A673 (cell line): Measurements from ENCODE around the gene COG8. TPM values are rescaled to one million over a fixed set of nuclear protein-coding genes. Genes with fewer than 3 reads are reported as not detected.

Experiments used
- BruUV-seq: library from RNA; stranded (reverse); fragments of 400-500 nt; replicated peaks from 2 replicates; lab custom pipeline; 2021; lab: Mats Ljungman, UMichigan
- CTCF ChIA-PET: fragments of 300-600 bp; sonication (Branson Sonifier 250); formaldehyde crosslinking; loops from one replicate; lab custom pipeline; 2022; ENCODE audit warnings: antibody characterized with exemption; lab: Charles Lee
- POLR2A ChIA-PET: fragments of 300-600 bp; sonication (Branson Sonifier 250); formaldehyde crosslinking; loops from one replicate; lab custom pipeline; 2022; ENCODE audit warnings: antibody characterized with exemption; ENCODE audit not compliant: low non-redundant PET; lab: Charles Lee
- DNase-seq: peaks from one replicate; pipeline ENCODE4 v3.0.0-alpha.2; 2015; ENCODE audit warnings: low spot score
- H3K27ac ChIP-seq: fragments of 200-600 bp; sonication (generic); 2 replicates; pipeline ENCODE4 v1.5.1; 2016; ENCODE audit warnings: mixed run types, low read depth, mild to moderate bottlenecking, mixed read lengths, antibody characterized with exemption, low read length; ENCODE audit not compliant: poor library complexity, severe bottlenecking
- H3K27me3 ChIP-seq: fragments of 200-600 bp; sonication (generic); replicated peaks from 2 replicates; pipeline ENCODE4 v1.6.1; 2017; ENCODE audit warnings: mixed run types, low read depth, mild to moderate bottlenecking, mixed read lengths, antibody characterized with exemption, low read length; ENCODE audit not compliant: insufficient read depth, poor library complexity
- H3K36me3 ChIP-seq: fragments of 200-600 bp; sonication (generic); 2 replicates; pipeline ENCODE4 v1.6.1; 2016; ENCODE audit warnings: mixed run types, mild to moderate bottlenecking, mixed read lengths, antibody characterized with exemption, low read length; ENCODE audit not compliant: insufficient read depth, poor library complexity, severe bottlenecking
- H3K4me1 ChIP-seq: fragments of 200-600 bp; sonication (generic); 2 replicates; pipeline ENCODE4 v1.6.1; 2017; ENCODE audit warnings: mixed run types, mild to moderate bottlenecking, mixed read lengths, antibody characterized with exemption, low read length; ENCODE audit not compliant: insufficient read depth, poor library complexity, severe bottlenecking
- H3K4me3 ChIP-seq: fragments of 200-600 bp; sonication (generic); 2 replicates; pipeline ENCODE4 v1.5.1; 2016; ENCODE audit warnings: low read depth, mixed run types, mild to moderate bottlenecking, mixed read lengths, low read length; ENCODE audit not compliant: poor library complexity, severe bottlenecking
- H3K9me3 ChIP-seq: fragments of 200-600 bp; sonication (generic); 2 replicates; pipeline ENCODE4 v1.6.1; 2016; ENCODE audit warnings: mixed run types, low read depth, mild to moderate bottlenecking, mixed read lengths, antibody characterized with exemption, low read length; ENCODE audit not compliant: poor library complexity, severe bottlenecking
- CTCF ChIP-seq: fragments of 300-800, 200-600 bp; sonication (generic); conservative IDR thresholded peaks from 2 replicates; pipeline ENCODE4 v1.5.1; 2017; ENCODE audit warnings: low read depth, mild to moderate bottlenecking, antibody characterized with exemption, low read length, moderate library complexity, mixed read lengths
- EZH2 ChIP-seq: fragments of 200-600 bp; sonication (generic); IDR thresholded peaks from 2 replicates; pipeline ENCODE4 v1.6.1; 2017; ENCODE audit warnings: borderline replicate concordance, low read depth, mild to moderate bottlenecking, mixed read lengths, antibody characterized with exemption, low read length; ENCODE audit not compliant: poor library complexity, severe bottlenecking
- intact Hi-C: fragments of 100-400 bp; cut with micrococcal nuclease; formaldehyde crosslinking; loops from one replicate; pipeline ENCODE4 v1.10.0; 2022; ENCODE audit not compliant: unreplicated experiment
- total RNA-seq: library from RNA; stranded (reverse); gene quantifications from 2 replicates; pipeline ENCODE4 v1.2.3, GENCODE V29; 2021

The COG8 gene
- total RNA-seq, 1 experiment from 2014 or later, result 47.6 TPM

GRCh38 chr16:69285240-69285639, 54.1 kb downstream of the COG8 start:
- Histone ChIP-seq H3K4me1 (peaks cover 5% of the 10 kb centered on the region), H3K27me3 (no peaks in the 10 kb centered on the region), H3K36me3 (peaks cover 10% of the 10 kb centered on the region), H3K27ac (no peak overlapping the region), H3K9me3 (no peaks in the 10 kb centered on the region), H3K4me3 (no peak overlapping the region)
- BruUV-seq, result no TSS peak
- TF ChIP-seq EZH2 (no peak), CTCF (no peak)
- CTCF ChIA-PET, result interaction anchor here (2.0 kb wide), 1 partner anchor 135 kb away, joined by 8 read pairs; no protein-coding TSS in a partner anchor
- intact Hi-C loops, result loop anchor here (5.0 kb wide), 1 partner anchor 383 kb away; no protein-coding TSS in a partner anchor
- DNase-seq, result no peak
- POLR2A ChIA-PET, result no interaction called here

- TF ChIP-seq EZH2 (no peak), CTCF (no peak)
- POLR2A ChIA-PET, result no interaction called here
- CTCF ChIA-PET, result no interaction called here
- no TSS peak for BruUV-seq
- no peak overlapping the region for H3K27ac ChIP-seq
- peaks cover 5% of the 10 kb centered on the region for H3K4me1 ChIP-seq
- intact Hi-C loops, result no loop called here
- no peak for DNase-seq
- peaks cover 10% of the 10 kb centered on the region for H3K36me3 ChIP-seq
- no peak overlapping the region for H3K4me3 ChIP-seq
- no peaks in the 10 kb centered on the region for H3K9me3 ChIP-seq
- H3K27me3 ChIP-seq, result no peaks in the 10 kb centered on the region
Observed at GRCh38 chr16:69283851-69284250, 55.5 kb downstream of the COG8 start.

DNA sequence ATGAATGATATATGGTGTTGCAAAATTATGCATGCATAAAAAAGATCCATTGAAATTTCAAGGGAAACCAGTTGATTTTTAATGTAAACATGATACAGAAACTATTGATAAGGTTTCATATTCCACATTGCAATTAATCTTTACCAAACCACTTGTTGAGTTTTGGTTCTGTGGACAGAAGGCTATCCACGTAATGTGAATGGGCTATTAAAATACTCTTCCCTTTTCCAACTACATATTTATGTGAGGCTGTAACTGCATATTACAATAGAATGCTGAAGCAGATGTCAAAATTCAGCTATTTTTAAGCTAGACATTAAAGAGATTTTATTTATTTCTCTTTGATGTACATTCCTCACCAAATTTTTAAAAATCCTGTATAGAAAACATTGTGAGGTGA, 62.0 kb downstream of the COG8 start:
- Histone ChIP-seq H3K4me1 (peaks cover 29% of the 10 kb centered on the region), H3K27ac (peak overlapping the region; percentile 77), H3K9me3 (no peaks in the 10 kb centered on the region), H3K4me3 (no peak overlapping the region), H3K27me3 (no peaks in the 10 kb centered on the region), H3K36me3 (no peaks in the 10 kb centered on the region)
- DNase-seq, result no peak
- CTCF ChIA-PET, result no interaction called here
- intact Hi-C loops, result loop anchor here (5.0 kb wide), 1 partner anchor 90 kb away; the partner anchor contains the start of gene SNTB2
- TF ChIP-seq EZH2 (no peak), CTCF (no peak)
- no TSS peak for BruUV-seq
- POLR2A ChIA-PET, result no interaction called here

Other genes starting within 250 kb of the COG8 start
- 0.49 and 0.72 TPM in 2 replicates for gene HAS3, start 233.9 kb downstream of the COG8 start, total RNA-seq
- gene CHTF8, start 207.0 kb downstream of the COG8 start, total RNA-seq, result 113 and 121 TPM in 2 replicates
- 119 and 146 TPM in 2 replicates for gene UTP4, start 206.9 kb downstream of the COG8 start, total RNA-seq
- gene SNTB2, start 152.4 kb downstream of the COG8 start, total RNA-seq, result 49.3 and 49.4 TPM in 2 replicates
- 48.7 and 50.4 TPM in 2 replicates for gene VPS4A, start 28.2 kb downstream of the COG8 start, total RNA-seq
- gene PDF, start 9.0 kb downstream of the COG8 start, total RNA-seq, result 24.8 and 32.4 TPM in 2 replicates
- 55.1 and 66.4 TPM in 2 replicates for gene NIP7, start 208 bp upstream of the COG8 start, total RNA-seq
- gene TMED6, start 12.2 kb upstream of the COG8 start, total RNA-seq, result 1.8 TPM in 1 of 2 replicates, not detected in the other
- 42.8 and 46.1 TPM in 2 replicates for gene TERF2, start 46.4 kb upstream of the COG8 start, total RNA-seq
- 223 and 242 TPM in 2 replicates for gene CYB5B, start 85.1 kb upstream of the COG8 start, total RNA-seq
- 32.0 and 34.8 TPM in 2 replicates for gene NFAT5, start 226.4 kb upstream of the COG8 start, total RNA-seq